GM19455 (cell line): Measurements from ENCODE around the gene CNOT6.
"Not testable (repeated sequence)": the region's sequence is repeated elsewhere in the genome, so short reads cannot be mapped to it uniquely, and the experiment has no call there.

Source experiments
- ATAC-seq: cut with Tn5 transposase; IDR thresholded peaks from one replicate; pipeline ENCODE4 v1.9.1; 2021; ENCODE audit not compliant: unreplicated experiment

CNOT6 gene

DNA sequence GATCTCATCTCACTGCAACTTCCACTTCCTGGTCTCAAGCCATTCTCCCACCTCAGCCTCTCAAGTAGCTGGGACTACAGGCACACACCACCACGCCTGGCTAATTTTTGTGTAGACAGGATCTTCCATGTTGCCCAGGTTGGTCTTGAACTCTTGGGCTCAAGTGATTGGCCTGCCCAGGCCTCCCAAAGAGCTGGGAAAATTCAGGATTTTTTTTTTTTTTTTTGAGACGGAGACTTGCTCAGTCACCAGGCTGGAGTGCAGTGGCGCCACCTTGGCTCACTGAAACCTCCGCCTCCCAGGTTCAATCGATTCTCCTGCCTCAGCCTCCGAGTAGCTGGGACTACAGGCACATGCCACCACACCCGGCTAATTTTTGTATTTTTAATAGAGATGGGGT lies 21.8 kb downstream of the CNOT6 start:
- ATAC-seq, result not testable (repeated sequence)

DNA sequence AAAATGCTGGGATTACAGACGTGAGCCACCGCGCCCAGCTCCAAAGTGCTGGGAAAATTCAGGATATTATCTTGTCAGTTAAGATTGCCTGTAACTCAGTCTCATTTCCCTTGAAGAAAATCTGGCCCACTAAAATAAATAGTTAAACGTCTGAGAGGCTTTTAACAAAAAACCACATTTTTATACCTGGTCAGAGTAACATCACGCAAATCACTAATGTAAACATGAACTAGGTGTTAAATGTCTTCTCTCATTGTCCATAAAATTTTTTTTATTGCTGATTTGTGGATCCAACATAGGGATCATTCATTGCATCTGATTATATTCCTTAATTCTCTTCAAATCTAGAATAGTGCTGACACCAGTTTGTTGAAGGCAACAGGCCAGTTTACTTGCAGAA lies 22.3 kb downstream of the CNOT6 start:
- no peak for ATAC-seq

DNA sequence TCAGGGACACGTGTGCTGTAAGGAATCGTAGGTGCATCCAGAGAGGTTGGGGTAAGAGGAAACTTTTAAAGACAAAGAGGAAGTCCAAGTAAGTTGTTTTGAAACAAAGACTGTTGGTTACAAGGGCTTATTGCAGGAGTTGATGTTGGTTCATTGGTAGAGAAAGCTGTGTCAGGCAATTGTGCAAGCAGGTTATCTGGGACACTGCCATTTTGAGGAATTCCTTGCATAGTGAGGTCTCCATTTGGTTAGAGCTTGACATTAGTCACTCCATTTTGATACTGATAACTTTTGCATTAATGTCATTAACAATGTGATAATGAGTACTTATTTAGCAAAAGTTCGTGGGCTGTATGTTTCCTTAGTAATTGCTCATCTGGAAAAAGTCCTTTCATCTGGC lies 24.9 kb downstream of the CNOT6 start:
- no peak for ATAC-seq

DNA sequence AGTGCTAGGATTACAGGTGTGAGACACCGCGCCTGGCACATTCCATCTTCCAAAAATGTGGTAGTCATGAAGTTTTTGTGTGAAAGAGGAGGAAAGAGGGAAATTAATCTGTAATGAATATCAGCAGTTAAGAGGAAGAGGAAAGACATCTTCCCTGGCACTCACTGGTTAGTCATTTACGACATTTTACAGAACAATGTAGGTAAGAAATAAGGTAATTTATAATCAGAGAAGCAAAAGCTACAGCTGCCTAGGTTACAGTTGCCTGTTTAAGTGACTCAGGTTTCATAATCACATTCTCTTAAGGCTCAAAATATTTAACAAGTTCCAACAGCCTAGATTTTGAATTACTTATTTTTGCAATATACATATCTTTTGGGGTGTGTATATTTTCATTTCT lies 26.9 kb downstream of the CNOT6 start:
- no peak for ATAC-seq

DNA sequence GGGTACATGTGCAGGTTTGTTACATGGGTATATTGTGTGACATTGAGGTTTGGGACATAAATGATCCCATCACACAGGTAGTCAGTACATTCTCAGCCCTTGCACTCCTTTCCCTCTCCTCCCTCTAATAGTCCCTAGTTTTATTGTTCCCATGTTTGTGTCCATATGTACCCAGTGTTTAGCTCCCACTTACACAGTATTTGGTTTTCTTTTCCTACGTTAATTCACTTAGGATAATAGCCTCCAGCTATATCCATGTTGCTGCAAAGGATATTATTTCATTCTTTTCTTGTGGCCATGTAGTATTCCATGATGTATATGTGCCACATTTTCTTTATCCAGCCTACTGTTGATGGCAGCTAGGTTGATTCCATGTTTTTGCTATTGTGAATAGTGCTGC lies 27.4 kb downstream of the CNOT6 start:
- no peak for ATAC-seq

DNA sequence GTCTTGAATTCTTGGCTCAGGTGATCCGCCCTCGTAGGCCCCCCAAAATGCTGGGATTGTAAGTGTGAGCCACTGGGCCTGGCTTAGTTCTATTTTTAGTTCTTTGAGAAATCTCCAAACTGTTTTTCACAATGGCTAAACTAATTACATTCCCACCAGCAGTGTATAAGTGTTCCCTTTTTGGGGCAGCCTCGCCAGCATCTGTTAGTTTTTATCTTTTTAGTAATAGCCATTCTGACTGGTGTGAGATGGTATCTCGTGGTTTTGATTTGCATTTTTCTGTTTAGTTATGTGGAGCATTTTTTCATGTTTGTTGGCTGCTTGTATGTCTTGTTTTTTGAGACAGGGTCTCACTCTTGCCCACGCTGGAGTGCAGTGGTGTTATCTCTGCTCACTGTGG lies 28.2 kb downstream of the CNOT6 start:
- no peak for ATAC-seq

DNA sequence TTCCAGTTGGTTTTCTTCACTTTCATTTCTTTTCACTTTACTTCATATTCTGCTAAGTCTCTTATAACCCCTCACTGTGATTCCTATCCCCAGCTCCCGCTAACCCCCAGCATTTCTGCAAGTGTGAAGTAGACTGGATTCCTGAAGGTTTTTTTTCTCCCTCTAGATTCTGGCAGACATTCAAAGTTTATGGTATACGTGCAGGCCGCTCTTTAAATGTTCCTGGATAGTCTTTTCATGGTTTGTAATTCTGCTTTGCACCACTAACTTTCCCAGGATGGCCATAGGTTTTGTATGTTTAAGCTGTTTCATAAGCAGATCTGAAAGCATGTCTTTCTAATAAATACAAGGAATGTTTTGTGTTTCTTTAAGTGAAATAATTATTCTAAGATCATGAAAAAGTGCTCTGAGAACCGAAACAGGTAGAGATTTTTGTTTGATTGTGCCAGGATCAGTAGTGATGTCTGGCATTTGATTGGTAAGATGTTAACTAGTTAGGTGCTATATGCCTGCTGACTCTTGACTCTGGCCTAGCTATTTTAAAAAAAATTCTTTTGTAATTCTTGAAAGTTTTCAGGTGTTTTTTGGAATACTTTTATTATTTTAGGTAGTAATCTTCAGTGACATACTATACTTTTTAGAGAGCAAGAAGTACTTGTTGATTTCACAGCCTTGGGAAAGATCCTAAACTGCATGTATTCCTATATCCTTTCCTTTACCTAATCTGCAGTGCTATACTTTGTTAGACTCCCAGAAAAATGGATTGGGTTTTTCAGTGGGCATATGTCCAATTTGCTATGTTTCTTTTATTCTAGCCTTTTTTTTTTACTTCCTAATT lies 29.7 kb downstream of the CNOT6 start:
- ATAC-seq, result no peak

DNA sequence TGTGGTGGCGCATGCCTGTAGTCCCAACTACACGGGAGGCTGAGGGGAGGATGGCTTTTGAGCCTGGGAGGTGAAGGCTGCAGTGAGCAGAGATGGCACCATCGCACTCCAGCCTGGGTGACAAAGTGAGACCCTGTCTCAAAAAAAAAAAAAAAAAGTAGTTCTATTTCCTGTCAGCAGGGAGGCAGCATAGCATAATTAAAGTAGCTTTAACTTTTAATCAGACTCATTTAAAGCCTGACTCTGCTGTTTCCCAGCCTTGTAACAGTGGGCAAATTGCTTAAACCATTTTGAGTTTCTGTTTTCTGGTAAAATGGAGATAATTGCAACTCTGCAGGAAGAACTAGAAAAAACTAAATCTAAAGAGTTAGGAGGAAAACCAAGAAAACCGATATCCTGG lies 31.2 kb downstream of the CNOT6 start:
- no peak for ATAC-seq

DNA sequence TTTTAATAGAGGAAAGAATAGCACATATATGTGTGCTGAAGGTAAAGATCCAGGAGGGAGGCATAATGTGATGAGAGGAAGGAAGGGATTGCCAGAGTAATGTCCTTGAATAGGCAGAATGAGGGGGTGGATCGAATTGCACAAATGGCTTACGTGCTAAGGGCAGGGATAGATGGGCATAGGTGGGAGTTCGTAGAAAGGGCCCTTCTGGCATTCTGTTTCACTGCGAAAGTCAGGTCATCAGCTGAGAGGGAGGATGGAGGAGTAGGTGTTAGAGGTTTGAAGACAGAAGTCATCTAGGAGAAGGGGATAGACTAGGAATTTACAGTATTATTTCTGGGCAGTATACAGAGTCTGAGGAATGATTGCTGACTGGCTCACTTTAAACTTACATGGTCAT lies 32.1 kb downstream of the CNOT6 start:
- no peak for ATAC-seq

DNA sequence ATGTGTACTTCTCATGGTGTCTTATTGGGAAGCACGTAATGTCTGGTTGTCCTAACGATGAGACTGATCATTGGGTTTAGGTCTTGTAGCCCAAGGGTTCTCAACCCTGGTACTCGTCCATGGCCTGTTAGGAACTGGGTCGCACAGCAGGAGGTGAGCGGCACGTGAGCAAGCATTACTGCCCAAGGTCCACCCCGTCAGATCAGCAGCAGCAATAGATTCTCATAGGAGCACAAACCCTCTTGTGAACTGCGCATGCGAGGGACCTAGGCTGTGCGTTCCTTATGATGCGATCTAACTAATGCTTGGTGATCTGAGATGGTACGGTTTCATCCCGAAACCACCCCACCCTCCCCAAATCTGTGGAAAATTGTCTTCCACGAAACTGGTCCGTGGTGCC lies 33.5 kb downstream of the CNOT6 start:
- ATAC-seq, result no peak

DNA sequence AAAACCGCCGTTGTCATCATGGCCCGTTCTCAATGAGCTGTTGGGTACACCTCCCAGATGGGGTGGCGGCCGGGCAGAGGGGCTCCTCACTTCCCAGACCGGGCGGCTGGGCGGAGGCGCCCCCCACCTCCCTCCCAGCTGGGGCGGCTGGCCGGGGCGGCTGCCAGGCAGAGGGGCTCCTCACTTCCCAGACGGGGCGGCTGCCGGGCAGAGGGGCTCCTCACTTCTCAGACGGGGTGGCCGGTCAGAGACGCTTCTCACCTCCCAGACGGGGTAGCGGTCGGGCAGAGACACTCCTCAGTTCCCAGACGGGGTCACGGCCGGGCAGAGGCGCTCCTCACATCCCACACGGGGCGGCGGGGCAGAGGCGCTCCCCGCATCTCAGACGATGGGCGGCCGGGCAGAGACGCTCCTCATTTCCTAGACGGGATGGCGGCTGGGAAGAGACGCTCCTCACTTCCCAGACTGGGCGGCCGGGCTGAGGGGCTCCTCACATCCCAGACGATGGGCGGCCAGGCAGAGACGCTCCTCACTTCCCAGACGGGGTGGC lies 36.9 kb downstream of the CNOT6 start:
- ATAC-seq, result not testable (repeated sequence)

DNA sequence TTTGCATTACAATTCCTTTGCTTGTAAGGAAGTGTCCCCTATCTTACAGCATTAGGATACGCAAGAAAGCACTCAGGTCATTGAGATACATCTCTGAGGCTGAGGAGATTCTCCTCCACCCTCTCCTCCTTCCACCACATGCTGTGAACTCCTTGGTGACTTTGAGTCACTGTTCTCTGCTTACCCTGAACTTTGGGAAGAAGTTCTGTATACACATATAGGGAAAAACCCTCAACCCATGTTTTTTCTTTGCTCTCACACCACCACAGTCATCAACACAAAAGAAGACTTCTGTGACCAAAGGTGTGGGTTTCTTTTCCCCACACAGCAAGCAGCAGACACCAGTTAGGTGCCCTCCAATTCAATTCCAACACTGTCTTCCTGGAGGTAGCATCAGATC lies 38.1 kb downstream of the CNOT6 start:
- ATAC-seq, result no peak

DNA sequence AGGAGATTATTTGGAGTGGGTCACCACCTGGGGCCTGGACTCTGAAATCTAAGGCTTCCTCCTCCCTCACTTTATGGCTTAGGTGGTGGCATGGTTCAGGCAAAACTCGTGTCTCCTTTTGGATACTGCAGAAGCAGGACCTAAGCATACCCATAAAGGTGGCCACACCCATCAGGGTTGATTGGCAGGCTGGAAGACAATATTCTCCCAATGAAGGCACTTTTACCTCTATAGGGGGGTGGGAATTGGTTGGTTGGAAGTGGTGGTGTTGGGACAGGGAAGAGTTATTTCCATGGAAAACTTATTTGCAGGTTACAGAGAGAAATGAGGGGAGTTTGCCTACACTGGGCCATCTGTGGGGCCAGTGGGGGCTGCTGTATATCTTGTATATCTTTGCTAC lies 39.7 kb downstream of the CNOT6 start:
- ATAC-seq, result no peak

DNA sequence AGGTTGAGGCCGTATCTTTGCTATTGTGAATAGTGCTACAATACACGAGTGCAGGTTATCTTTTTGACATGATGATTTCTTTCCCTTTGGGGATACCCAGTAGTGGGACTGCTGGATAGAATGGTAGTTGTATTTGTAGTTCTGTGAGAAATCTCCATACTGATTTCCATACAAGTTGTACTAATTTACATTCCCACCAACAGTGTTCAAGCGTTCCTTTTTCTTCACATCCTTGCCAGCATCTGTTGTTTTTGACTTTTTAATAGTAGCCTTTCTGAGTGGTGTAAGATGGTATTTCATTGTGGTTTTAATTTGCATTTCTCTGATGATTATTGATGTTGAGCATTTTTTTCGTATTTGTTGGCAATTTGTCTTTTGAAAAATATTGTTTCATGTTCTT lies 41.4 kb downstream of the CNOT6 start:
- no peak for ATAC-seq

DNA sequence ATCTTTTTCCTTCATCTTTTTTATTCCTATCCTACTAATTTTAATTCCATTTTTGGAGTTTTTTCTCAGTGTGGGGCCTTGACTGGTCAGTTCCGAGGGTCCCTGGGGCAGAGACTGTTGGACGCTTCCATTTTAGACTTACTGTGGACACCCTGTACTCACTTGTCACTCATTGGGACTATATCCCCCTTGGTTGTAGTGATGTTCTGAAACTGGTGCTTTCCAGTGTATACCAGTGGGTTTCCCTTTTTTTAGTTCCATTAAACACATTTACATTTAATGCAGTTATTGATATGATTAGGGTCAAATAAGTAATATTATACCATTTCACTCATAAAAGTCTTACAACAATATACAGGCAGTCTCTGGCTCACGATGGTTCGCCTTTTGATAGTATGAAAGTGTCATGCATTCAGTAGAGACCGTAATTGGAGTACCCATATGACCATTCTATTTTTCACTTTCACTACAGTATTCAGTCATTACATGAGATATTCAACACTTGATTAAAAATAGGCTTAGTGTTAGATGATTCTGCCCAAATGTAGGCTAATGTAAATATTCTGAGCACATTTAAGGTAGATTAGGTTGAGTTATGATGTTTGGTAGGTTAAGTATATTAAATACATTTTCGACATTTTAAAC lies 46.0 kb downstream of the CNOT6 start:
- ATAC-seq, result peak; percentile 82

DNA sequence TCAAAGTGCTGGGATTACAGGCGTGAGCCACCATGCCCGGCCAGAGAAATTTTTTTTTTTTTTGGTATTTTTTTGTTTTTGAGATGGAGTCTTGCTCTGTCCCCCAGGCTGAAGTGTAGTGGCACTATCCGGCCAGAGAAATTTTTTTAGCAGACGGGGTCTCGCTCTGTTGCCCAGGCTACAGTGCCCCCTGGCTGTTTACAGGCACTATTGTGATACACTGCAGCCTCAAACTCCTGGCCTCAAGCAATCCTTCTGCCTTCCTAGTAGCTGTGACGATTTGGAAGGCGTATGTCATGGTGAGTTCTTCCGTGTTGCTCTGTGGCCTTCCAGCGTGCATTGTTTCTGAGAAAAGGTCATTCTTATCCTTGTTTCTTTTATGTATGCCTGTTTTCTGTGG lies 47.5 kb downstream of the CNOT6 start:
- ATAC-seq, result no peak

DNA sequence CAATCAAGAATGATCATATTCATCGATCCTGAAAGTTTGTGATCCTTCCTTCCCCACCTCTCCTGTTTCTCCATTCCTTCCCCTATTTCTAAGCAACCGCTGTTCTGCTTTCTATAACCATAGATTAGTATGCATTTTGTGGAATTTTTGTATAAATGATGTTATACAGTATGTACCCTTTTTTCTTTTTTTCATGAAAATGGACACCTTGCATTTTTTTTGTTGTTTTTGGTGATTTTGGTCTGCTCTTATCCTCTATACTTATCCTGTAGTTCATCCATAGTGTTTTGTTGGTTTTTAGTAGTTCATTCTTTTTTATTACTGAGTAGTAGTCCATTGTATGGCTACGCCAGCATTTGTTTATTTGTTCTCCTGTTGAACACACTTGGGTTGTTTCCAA lies 51.1 kb downstream of the CNOT6 start:
- ATAC-seq, result no peak

DNA sequence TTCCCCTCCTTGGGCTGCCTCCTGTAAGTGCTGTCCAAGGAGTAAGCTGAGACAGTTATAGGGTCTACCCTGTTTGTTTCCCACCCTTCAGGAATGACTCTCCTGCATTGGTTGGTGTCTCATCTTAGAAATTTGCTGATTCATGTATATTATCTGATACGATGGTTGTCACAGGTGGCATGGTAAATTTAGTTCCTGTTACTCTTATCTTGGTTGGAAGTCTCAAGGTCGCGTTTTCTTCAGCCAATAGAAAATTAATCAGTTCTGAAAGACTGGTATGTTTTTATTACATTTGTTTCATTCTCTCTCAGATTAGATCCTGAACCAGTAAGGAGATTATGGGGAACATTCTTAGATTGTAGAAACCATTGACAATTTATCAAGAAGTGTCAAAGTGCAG lies 54.4 kb downstream of the CNOT6 start:
- ATAC-seq, result no peak

DNA sequence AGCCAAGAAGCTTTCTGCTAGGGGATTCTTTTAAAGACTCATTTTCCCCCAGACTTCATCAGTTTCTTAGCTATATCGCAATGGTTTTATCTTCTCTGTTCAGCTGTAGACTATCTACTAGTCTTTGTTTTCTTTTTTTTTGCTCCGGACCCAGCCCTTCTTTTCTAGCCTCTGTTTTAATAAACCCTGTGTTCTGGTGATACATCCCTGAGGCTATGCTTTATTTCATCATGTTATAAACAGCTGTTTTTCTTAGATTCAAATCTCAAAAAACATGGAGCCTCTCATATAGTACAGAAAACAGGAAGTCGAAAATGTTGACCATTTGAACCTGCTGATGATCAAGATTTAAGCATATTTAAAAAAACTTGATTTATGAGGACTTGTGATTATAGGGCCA lies 59.4 kb downstream of the CNOT6 start:
- ATAC-seq, result no peak

DNA sequence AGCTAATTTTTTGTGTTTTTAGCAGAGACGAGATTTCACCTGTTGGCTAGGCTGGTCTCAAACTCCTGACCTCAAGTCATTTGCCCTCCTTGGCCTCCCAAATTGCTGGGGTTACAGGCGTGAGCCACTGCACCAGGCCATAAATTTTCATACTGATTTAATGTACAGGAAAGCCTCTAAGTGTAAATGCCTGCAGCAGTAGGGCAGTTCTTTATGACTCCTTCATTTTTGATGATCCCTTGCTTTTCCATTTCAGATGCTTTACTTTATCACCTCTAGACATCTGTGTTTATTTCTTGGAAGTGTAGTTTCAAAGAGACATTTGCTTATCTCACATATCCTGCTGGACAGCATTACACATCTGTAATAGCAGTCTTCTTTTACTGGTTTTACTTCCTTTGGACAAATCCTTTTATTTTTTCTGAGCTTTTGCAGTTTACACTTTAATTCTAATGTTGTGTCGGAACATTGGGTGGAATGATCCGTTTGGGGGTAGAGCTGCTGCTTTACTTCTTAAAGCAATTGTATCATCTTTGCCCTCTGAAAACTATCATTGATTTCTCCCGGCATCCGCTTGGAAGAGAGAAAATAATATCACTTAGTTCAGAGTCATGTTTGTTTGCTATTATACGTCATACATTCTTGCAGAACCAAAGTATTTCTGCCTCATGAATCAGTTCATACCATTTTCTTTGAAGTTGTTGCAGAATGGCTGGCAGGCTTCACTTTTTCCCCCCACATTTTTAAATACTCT lies 61.2 kb downstream of the CNOT6 start:
- no peak for ATAC-seq

DNA sequence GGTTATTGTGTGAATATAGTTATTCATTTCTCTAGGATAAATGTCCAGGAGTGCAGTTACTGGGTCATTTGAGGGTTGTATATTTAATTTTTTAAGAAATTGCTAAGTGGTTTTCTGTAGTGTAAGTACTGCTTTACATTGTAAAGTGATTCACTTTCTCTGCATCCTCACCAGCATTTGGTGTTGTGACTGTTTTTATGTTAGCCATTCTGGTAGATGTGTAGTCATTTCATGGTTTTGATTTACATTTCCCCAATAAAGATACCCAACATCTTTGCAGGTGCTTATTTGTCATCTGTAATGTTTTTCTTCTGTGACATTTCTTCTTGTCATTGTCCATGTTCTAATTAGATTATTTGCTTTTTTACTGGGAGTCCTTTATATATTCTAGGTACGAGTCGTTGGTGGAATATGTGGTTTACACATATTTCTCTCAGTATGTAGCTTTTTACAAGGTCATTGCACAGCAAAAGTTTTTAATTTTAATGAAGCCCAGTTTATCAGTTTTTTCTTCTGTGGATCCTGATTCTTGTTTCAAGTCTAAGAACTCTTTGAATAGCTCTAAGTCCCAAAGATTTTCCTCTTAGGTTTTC lies 63.1 kb downstream of the CNOT6 start:
- ATAC-seq, result no peak
